ENCODE data around the gene ADORA1.

ADORA1 gene

DNA sequence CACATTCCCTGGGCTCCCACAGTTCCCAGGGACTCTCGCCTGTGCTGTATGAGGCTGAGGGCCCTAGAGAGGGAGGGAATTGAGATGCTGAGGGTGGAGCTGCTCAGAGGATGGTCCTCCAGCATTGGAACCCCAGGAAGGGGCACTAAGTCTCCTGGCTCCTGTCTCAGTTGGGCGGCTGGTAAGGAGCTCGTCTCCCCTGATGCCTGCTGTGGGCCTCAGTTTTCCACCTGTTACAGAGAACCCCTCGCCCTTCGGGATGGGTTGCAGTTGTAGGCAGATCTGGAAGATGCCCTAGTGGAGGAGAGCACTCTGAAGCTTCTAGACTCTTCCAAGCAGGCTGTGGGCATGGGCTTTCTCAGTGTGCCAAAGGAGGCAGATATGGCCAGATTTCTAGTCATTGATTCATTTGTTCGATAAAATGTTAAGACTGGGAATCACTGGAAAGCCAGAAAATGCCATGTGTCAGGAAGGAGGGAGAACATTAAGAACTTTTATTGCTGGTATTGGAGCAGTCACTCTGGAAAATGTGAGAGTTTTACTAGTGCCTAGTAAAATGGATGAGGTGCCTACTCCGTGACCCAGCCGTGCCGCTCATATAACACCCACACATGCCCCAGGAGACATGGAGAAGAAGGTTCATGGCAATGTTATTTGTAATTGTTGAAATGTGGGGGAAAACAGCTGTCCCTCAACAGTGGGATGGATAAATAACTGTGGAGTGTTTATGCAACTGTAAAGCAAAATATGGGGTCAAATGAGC lies 48.9 kb downstream of the ADORA1 start:
- no peak for DNase-seq

DNA sequence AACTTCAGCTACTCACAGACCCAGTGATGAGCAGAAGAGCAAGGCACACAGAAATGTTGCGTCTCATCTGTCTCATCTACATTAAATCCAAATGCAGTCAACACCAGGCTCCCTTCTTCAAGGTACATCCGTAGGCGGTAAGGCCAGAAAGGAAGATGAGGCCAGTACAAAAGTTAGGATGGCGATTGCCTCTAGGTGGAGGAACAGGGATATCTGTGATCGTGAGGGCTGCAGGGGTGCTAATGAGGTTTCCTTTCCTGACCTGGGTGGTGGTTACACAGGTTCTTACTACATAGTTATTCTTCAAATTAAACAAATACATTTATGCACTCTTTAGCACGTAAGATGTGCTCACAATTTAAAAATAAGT lies 49.5 kb downstream of the ADORA1 start:
- DNase-seq, result no peak

DNA sequence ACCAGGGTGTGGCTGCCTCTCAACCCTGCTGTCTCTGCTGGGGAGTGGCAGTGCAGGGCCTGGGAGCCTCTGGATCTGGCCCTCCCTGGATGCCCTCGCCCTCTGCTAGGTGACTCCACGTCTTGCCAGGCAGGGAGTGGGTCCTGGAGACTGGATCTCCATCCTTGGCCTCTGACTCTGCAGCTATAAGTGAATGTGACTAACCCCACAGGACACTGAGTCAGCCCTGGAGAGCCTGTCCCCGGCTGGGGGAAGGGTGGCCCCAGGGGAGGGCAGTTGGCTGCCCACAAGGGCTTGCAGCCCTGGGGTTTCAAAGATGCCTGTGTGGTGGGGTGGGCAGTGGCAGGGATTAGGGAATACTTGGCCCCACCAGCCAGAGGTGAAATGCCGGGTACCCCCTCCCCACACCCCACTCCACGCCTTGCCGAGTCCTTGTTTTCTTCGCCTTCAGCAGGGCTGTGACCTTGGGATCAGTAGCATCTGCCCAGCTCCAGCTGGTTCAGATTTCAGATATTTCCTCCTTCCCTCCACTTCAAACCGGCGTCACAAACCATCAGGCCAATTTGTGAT lies 50.0 kb downstream of the ADORA1 start:
- no peak for DNase-seq

DNA sequence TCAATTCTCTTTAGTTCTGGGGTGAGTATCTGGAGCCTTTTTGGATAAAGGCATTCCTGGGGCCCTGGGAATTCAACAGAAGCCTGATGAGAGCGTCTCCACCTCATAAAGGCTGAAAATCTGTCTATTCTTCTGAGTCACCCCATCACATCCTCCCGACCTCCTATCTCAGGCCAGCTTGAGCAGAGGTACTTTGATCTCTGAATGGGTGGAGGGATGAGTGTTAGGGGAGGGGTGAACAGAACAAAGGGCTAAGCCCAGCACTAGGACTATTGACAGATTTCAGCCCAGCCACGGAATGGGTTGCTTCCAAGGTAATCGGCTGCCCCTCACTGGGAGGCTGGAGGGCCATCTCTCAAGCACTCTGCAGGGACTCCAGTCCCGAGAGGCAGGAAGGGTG lies 50.6 kb downstream of the ADORA1 start:
- DNase-seq, result peak; percentile 24

DNA sequence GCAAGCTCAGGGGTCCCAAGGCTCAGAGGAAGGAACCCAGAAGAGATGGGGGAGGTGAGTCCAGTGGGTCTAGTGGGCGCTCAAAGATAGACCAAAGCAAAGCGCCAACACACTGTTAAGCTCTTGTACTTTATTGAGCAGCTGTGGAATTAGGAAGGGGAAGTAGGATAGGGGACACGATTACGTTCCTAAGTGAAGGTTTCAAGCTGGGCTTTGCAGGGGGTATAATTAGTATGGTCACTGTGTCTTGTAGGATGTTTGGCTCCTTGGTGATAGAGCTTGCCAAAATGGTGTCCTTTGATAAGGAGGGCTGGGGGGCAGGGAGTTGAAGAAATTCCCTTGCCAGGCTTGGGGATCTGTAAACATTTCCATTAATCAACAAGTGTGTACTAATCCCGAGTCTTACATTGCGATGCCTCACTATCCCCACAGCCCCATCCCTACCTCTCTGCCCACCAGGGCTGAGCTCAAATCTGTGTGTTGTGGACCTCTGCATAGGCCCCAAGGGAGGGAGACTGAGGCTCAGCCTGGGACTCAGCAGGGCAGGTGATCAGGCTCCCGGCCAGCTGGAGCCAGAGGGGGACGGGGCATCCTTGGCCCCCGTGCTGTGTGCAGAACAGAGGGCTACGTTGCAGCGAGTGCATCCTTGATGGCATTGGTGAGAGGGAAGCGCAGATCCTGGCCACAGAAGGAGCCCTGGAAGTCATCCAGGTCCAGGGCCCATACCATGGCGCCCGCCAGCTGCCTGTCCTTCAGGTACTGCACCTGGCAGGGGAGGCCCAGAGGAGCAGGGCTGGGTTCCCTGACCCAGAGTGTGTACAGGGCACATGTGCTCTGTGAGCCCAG lies 51.5 kb downstream of the ADORA1 start:
- peak; percentile 57 for DNase-seq

DNA sequence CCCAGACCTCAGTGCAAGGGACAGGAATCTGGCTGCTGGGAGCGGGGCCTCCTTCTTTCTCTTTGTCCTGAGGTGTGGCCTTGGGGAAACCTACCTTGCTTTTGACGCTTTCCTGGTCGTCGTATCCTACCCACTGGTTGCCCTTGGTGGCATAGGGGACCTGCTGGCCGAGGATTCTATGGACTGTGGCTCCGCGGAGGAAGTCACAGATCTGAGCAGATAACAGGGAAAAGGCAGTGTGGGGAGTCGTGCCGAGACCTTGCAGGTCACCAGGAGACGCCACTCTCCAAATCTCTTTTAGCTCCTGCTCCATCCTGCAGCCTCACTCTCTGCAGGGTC lies 52.1 kb downstream of the ADORA1 start:
- DNase-seq, result no peak

DNA sequence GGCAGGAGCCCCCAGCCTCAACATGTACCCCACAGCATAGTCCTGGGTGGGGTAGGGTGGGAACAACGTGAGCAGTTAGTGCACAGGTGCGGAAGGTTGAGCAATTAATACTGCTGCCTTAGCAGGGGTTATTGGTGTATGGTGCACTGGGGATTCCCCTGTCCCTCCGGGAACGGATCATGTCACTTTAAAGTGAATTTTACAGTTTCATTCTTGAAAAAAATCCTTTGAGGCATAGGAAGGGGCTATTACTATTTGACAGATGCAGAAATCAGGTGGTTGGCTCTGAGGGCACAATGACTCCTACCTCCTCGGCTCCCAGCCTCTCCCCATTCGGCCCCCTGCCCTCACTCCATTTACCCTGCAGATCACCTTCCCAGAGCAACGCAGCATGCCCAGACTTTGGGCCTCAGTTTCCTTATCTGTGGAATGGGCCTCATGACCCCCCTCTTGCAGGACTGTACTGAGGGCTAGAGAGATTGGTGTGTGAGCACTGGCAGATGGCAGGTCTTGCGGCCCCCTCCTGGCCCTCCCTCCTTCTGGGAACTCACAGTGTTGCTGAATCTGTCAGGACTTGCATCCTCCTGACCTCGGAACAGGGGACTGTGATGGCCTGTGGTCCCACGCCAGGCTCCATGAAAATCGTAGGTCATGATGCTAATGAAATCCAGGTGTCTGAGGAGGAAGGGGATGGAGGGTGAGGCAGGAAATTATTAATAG lies 53.2 kb downstream of the ADORA1 start:
- no peak for DNase-seq

DNA sequence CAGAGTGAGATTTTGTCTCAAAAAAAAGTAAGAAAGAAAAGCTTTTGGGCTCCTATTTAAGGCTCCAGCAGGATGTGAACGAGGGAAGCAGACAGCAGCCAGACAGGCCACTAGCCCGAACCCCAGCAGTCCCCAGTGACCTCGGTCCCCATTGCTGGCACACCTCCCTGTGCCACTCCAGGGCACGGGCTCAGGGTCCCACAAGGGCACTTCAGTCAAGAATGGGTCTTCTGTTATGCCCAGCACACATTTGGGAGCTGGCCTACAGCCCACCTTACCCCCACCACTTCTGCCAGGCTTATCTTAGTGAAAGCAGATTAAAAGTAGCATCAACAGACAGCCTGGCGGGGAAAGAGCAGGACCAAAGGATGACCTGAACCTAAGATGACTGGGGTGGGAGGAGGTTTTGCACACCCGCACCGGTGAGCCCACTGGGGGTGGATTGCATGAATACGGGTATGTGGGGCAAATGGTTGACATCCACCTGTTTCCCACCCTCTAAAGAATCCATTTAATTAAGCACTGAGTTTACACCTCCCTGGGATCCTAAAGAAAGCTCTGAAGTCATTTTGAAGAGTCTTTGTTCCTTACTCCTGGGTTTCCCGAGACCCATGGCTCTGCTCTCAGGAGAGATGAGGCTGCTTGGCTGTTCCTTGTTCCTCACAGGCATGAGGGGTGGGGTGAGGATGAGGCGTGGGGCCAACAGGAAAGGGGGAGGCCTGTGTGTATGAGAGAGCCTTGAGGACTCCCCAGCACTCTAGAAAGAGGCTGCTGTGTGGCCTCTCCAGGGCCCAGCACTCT lies 54.3 kb downstream of the ADORA1 start:
- DNase-seq, result no peak

DNA sequence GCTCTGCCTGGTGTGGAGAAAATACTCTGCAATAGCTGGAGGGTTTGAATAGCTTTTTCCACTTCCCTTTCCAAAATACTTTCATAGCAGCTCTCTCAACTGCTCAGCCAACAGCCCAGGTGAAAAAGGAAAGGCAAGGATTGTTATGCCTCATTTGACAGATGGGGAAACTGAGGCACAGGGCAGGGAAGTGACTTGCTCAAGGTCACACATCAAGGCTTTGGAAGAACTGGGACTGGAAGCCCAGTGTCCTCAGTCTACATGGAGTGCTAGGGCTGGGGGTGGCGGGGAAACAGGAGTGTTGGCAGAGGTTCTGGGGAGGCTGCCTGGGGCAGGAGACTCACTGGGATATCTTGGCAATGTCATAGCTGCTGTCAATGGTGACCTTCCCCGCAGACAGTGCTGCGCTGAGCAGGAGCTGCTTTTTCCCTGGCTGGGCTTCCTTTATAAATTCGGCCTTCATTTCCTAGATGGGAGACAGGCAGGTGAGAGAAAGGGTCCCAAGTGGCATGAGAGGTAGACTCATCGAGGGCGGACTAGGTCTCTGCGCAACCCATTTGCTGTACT lies 54.9 kb downstream of the ADORA1 start:
- no peak for DNase-seq

DNA sequence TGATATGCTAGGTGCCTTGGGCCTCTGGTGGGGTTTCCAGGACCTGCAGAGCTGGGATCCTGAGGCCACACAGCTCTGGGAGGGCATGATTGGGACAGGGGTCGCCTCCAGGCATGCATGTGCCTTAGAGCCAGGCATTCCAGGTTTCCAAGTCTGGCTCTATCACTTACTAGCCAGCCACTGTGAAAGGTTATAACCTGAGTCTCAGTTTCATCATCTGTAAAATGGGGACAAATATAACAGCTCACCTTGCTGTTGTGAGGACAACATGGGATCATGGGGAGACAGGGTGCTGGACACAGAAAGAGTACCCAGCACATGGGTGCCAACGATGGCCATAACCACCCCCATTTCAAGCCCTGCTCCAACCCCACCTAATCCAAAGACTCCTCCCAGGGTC lies 56.3 kb downstream of the ADORA1 start:
- no peak for DNase-seq

DNA sequence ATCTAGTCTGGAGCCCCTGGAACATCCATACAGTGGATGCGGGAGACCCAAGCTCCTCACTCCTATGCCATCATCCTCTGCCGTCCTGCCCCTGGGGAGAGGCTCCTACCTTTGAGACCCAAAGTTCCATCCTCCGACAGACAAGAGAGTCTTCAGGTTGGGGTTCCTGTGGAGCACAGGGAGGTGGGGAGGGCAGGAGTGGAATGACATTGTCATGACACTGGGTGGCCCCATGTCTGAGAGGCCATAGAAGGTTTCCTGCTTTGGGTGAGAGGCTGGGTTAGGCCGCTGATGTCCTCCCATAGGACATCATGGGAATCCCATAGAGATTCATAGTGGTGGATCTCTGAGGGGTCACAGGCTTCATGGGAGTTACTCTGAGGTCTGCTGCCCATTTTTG lies 56.9 kb downstream of the ADORA1 start:
- no peak for DNase-seq

DNA sequence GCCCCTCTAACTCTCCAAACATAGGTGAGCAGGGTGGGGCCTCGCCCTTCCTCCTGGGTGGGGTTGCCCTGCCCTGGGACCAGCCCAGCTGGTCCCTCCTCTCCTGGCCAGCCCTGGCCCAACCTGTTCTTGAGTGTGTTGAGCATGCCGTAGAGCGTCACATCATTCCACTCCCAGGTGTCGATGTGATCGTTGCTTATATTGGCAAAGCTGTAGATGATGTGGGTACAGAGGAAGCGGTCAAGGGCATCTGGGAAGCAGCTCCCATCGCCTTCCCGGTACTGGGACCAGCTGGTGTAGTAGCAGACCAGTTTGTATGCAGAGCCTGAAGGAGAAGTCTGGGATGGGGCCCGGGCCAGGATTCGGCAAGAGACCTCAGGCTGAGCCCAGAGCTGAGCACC lies 57.5 kb downstream of the ADORA1 start:
- DNase-seq, result no peak

DNA sequence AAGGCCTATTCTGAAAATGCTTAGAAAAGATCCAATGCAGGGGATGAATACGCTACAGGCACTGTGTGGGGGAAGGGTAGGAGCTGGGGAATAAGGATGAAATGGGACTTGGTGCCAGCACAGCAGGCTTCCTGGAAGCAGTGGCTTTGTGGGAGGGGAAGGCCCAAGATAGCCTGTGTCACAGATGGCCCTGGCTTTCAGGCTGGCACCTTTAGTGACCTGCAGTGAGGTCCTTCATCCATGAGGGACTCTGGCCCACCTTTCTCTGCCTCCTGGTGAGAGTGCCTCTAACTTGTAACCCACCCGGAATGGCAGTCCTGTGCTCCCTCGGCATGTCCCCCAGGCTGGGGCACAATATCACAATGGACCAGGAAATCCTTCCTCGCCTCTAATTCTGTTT lies 58.1 kb downstream of the ADORA1 start:
- no peak for DNase-seq

DNA sequence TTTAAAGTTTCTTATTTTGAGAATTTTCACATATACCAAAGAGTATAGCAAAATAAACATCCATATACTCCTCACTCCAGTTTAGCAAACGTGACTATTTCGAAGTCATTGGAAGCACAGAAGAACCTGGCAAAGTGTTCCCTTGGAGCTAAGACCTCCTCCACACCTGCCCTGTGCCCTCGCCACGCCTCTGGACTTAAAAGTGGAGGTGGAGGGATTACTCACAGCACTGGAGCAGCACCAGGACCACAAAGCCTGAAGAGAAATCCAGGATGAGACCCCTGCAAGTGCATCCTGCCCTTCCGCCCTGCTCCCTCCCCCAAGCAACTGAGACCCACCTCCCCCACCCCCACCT lies 58.5 kb downstream of the ADORA1 start:
- no peak for DNase-seq

DNA sequence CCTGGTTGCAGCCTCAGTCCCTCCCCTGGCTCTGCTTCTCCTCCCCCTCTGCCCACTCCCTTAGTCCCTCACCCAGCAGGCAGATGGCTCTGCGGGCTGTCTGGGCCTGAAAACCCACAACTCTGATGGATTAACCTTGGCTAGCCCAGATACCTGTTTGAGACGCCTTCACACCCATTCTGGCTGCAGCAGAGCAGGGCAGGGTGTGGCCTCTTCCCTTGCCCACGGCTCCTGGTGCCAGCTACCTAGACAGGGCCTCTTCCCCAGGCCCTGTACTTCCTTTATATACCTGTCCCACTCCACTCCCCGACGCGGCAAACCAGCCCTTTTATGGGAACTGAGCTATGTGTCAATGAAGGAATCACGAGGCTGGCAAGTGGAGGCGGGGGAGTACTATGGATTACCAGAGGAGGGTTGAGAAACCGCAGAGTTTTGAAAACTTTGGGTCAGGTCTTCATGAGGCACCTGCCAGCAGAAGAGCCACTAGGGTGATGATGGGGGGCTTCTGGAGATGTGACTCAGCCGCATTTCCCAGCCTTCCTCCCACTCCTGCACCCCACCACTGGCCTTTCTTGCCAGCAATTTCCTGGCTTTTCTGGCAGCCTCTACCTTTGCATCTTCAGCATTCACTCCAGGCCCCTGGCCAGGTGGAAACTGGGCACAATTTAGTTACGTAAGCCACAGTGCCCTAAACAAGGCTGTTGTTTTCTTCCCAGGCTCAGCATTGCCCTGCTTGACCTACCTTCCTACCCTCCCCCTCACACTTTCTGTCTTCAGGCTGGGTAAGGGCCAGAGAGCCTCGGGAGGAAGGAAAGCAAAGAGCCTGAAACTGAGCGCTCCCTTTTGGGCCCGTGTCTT lies 59.1 kb downstream of the ADORA1 start, which contains the start of gene CHI3L1:
TSS of gene CHI3L1 (minus strand) at position 259 of the 858 bp plus-strand sequence. CDS start at position 178, 81 bp downstream.
- DNase-seq, result no peak

DNA sequence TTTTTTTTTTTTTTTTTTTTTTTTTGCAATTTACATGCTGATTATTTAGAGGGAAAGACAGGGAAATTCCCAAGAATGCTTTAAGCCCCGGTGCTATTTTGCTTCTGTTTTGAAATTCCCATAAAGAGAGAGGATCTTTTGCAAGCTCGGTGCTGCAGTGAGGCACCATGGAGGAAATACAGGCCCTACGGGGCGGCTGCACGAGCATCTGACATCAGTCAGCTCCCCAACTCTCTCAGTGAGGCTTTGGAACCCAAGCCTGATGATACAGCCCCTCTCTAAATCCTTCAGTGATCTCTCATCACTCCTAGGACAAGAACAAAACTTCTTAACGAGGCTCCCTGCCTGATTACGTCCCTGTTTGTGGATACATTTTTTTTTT lies 59.8 kb downstream of the ADORA1 start:
- DNase-seq, result no peak

DNA sequence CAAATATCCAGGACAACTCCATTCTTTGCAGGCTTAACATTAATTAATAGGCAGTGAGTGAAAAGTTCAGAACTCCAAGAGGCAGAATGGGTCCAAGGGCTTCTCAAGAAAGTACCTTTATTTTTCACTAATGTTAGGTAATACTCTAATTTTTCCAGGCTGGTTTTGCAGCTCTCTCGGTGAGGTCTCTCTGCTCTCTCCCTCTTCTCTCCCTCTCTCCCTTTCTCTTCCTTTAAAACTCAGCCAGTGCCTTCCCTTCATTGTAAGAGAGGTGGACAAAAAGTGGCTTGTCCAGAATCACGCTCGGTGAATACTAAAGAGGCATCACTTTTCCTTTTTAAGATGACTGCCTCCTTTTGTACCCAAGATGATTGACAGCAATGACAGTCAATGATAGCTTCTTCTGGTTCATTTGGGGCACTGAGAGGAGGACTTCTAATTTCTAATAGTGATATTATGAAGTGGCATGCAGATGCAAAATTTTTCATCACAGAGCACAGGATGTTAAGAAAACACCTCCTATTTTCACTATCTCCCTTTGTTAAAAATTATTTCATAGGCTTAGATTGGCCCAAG lies 60.3 kb downstream of the ADORA1 start:
- no peak for DNase-seq

DNA sequence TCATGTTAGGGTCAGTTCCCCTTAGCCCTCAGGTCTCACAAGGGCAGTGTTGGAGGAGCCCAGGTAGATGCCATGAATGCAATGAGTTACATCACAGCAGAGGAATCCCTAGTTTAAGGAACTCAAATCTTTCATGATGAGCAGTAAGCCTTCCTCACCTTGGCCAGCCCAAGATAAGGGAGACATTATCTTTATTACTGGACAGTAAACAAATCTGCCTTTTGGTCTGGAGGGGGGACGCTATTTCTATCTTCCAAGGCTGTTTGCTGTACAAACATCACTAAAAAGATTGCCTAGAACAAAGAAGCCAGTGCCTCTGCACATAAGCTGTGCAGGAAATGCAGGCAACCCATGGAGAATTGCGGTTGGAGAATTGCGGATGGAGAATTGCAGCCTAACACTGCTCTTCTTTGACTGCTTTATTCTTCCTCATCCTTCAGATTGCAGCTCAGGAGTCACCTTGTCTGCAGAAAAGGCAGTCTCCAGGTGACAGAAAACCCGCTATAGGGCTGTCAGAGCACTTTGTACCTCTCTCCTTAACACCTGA lies 61.2 kb downstream of the ADORA1 start:
- DNase-seq, result no peak

DNA sequence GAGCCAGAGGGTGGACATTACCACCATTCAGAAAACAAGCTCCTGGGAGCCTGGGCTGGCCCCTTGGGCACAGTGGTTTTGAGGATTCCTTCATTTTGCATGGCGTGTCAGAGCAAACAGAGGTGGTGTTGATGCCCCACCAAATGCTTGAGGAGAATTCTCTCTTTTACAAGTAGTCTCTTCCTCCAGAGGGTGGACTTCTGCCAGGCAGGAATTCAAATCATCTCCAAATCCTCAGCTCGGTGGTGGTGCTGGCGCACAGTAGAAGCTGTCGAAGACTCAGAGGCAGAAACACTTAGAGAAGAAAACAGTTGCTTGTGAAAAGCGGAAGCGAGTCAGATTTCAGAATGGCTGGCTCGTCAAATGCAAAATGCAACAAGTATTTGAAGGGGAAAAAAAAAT lies 62.4 kb downstream of the ADORA1 start:
- no peak for DNase-seq

DNA sequence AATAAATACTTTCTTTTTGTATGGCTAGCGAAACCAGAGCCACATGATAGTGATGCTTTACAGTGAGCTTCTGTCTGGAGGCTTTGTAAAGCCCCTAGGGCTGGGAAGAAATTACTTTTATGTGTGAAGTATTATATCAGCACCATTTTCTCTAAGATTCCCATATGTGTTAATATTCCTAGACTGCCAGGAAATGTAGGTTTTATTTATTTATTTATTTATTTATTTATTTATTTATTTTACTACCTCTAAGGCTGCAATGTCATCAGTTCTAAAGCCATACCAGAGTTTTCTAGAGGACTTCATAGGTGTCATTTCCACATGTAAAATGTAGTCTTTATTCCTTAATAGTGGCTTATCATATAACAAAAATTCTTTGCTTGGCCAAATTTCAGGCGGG lies 63.4 kb downstream of the ADORA1 start:
- no peak for DNase-seq

DNA sequence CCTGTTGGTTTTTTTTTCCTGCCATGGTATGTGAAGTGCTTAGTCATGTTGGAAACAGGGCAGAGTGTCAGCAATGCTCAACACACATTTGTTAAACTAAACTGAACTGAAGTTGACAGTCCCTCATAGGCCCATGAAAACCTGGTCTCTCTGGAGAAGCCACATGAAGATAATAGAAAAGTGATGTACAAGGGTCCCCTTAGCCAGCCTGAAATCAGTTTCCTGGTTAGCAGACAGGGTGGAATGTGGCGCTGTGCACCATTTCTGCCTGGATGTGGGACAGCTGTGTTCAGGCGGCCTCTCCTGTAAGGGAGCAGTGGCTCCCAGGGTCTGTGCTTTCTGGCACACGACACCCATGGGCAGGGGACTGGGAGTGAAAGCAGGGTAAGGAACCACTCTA lies 68.8 kb downstream of the ADORA1 start:
- DNase-seq, result no peak

Measured in NCI-H1092 treated with DMSO at 0.1 percent for 48 hours (cell line).